K562 (cell line): Measurements from ENCODE around the gene ORAI3. TPM values are rescaled to one million over a fixed set of nuclear protein-coding genes. Genes with fewer than 3 reads are reported as not detected.
A peak's percentile ranks its signal among the peaks of the same experiment; 100 is the strongest.

ENCODE experiments used
- ETS2 ChIP-seq: IDR thresholded peaks from 2 replicates; pipeline ENCODE4 v1.6.1; 2016; ENCODE audit warnings: borderline replicate concordance, missing genetic modification characterization, mild to moderate bottlenecking, moderate library complexity, missing compliant biosample characterization; ENCODE audit not compliant: poor library complexity, severe bottlenecking
- FOSL1 ChIP-seq: fragments of 200-800 bp; sonication (Bioruptor generic); conservative IDR thresholded peaks from 2 replicates; pipeline ENCODE4 v1.6.1; 2016; ENCODE audit warnings: missing genetic modification characterization, missing compliant biosample characterization
- HMGN3 ChIP-seq: IDR thresholded peaks from 2 replicates; pipeline ENCODE4 v1.6.1; 2011; ENCODE audit warnings: borderline replicate concordance, low read depth, mild to moderate bottlenecking, mixed read lengths, low read length; ENCODE audit not compliant: insufficient read length; ENCODE audit errors: extremely low read depth
- MTF1 ChIP-seq: fragments of 250-450 bp; sonication (Bioruptor Pico); IDR thresholded peaks from 2 replicates; pipeline ENCODE4 v1.9.0; 2021; ENCODE audit warnings: moderate library complexity, mild to moderate bottlenecking, inconsistent platforms, borderline replicate concordance
- NUFIP1 ChIP-seq: fragments of 450-650 bp; IDR thresholded peaks from 2 replicates; pipeline ENCODE4 v1.6.1; 2018; ENCODE audit not compliant: partially characterized antibody
- RAD51 ChIP-seq: fragments of 450-650 bp; IDR thresholded peaks from 2 replicates; pipeline ENCODE4 v1.7.1; 2016; ENCODE audit warnings: low read depth, mild to moderate bottlenecking, borderline replicate concordance
- RBM34 ChIP-seq: fragments of 200-400 bp; formaldehyde crosslinking; IDR thresholded peaks from 2 replicates; pipeline ENCODE4 v1.6.1; 2018; ENCODE audit warnings: low read length, borderline replicate concordance; ENCODE audit not compliant: insufficient read depth
- RNF219 ChIP-seq: fragments of 250-450 bp; sonication (Bioruptor Pico); IDR thresholded peaks from 2 replicates; pipeline ENCODE4 v1.5.0; 2022; ENCODE audit warnings: mild to moderate bottlenecking
- TEAD1 ChIP-seq, 2 experiments: fragments of 450-650 bp in 1 of 2; sonication (generic) in 1 of 2; formaldehyde crosslinking; IDR thresholded peaks; 2 replicates each; pipeline versions ENCODE4 v1.4.0 to v1.8.0; 2020 to 2022; ENCODE audit warnings: mild to moderate bottlenecking in 2 of 2, missing genetic modification reagents in 1 of 2
- ZFP30 ChIP-seq: fragments of 250-450 bp; sonication (Bioruptor Pico); IDR thresholded peaks from 2 replicates; pipeline ENCODE4 v1.8.0; 2022; ENCODE audit warnings: moderate library complexity, mild to moderate bottlenecking, inconsistent platforms, borderline replicate concordance
- ZNF232 ChIP-seq: sonication (generic); formaldehyde crosslinking; IDR thresholded peaks from 2 replicates; pipeline ENCODE4 v1.8.0; 2022; ENCODE audit warnings: mild to moderate bottlenecking, missing genetic modification reagents
- ZNF395 ChIP-seq: fragments of 200-800 bp; sonication (Bioruptor generic); IDR thresholded peaks from 2 replicates; pipeline ENCODE4 v1.6.1; 2017; ENCODE audit warnings: missing genetic modification characterization, missing compliant biosample characterization
- ZNF668 ChIP-seq: fragments of 250-450 bp; sonication (Bioruptor Pico); IDR thresholded peaks from 2 replicates; pipeline ENCODE4 v1.8.0; 2022; ENCODE audit warnings: mild to moderate bottlenecking, inconsistent platforms
- ZNF764 ChIP-seq: fragments of 250-450 bp; sonication (Bioruptor Pico); IDR thresholded peaks from 2 replicates; pipeline ENCODE4 v1.4.0; 2020; ENCODE audit warnings: low read depth, mild to moderate bottlenecking, moderate library complexity
- polyA plus RNA-seq, 8 experiments: library from polyadenylated mRNA; depleted of rRNA in 4 of 8; stranded (reverse) in 5 of 8; unstranded in 3 of 8; fragments of >200 nt; fragmentation: Nextera tagmentation in 2 of 8; fragmentation: Illumina TruSeq in 1 of 8; extraction: Ambion mirVana in 2 of 8; extraction: Trizol in 1 of 8; gene quantifications; 2 replicates each; pipeline versions ENCODE4 v1.2.1 to v1.2.3, GENCODE V29; 2011 to 2014; ENCODE audit warnings: inconsistent platforms in 1 of 8, missing spikeins in 1 of 8
- total RNA-seq, 7 experiments: library from RNA; depleted of rRNA in 6 of 7; stranded (reverse); fragments of >200 nt in 6 of 7; fragmentation: Illumina TruSeq in 2 of 7; extraction: Trizol in 2 of 7; gene quantifications; 2 replicates each; pipeline versions ENCODE4 v1.2.1 to v1.2.3, GENCODE V29; 2011 to 2021; ENCODE audit warnings: low replicate concordance in 1 of 7
- TF ChIP-seq, protein P1 (sequence below), 2 experiments: fragments of 450-650 bp; IDR thresholded peaks; 2 replicates each; pipeline ENCODE4 v1.6.1; 2018; ENCODE audit warnings: mild to moderate bottlenecking in 2 of 2, low read depth in 1 of 2; ENCODE audit not compliant: partially characterized antibody in 2 of 2
- TF ChIP-seq, protein P2 (sequence below): sonication (generic); formaldehyde crosslinking; IDR thresholded peaks from 2 replicates; pipeline ENCODE4 v1.8.1; 2023; ENCODE audit warnings: mild to moderate bottlenecking, missing genetic modification reagents

The ORAI3 gene
- total and polyA plus RNA-seq, 9 of the 15 experiments (the other 6 are each of a cell fraction or from before 2014, with no cell fraction given), result 4.9 to 23.3 (median 14.1) TPM

DNA sequence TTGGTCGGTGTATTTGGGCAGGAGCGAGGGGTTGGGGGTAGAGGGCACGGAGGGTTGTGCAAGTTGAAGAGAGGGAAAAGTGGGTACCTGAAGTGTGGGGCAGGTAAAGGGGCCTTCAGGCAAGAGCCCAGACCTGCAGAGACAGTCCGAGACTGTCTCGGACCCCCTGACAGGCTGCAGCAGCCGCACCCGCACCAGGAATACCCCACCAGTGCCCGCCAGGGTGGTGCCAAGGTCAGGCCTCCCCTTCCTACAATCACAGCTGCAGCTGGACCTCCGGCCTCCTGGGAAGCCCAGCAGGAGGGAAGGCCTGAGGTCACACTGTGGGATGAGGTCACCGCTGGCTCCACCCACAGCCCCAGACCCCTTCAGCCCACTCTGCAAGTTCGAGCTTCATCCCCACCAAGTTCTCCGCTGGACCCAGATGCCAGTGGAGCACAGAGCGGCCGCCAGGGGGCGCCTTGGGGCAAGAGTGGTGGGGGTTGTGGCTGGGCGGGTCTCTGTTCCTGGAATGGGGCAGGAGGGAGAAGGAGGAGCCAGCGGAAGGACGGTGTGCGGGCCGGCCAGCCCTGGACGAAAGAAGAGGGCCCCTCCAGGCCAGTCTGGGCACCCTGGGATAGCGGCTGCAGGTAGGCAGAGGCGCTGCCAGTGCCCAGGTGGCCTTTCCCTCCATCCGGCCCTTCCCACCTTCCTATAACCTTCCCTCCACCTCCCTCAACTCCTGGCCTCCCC lies 36.0 kb downstream of the ORAI3 start, which contains the start of gene HSD3B7 (continued):
- TF ChIP-seq, protein P1, sequence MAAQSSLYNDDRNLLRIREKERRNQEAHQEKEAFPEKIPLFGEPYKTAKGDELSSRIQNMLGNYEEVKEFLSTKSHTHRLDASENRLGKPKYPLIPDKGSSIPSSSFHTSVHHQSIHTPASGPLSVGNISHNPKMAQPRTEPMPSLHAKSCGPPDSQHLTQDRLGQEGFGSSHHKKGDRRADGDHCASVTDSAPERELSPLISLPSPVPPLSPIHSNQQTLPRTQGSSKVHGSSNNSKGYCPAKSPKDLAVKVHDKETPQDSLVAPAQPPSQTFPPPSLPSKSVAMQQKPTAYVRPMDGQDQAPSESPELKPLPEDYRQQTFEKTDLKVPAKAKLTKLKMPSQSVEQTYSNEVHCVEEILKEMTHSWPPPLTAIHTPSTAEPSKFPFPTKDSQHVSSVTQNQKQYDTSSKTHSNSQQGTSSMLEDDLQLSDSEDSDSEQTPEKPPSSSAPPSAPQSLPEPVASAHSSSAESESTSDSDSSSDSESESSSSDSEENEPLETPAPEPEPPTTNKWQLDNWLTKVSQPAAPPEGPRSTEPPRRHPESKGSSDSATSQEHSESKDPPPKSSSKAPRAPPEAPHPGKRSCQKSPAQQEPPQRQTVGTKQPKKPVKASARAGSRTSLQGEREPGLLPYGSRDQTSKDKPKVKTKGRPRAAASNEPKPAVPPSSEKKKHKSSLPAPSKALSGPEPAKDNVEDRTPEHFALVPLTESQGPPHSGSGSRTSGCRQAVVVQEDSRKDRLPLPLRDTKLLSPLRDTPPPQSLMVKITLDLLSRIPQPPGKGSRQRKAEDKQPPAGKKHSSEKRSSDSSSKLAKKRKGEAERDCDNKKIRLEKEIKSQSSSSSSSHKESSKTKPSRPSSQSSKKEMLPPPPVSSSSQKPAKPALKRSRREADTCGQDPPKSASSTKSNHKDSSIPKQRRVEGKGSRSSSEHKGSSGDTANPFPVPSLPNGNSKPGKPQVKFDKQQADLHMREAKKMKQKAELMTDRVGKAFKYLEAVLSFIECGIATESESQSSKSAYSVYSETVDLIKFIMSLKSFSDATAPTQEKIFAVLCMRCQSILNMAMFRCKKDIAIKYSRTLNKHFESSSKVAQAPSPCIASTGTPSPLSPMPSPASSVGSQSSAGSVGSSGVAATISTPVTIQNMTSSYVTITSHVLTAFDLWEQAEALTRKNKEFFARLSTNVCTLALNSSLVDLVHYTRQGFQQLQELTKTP (IDR thresholded peaks at IDR 0.05; ENCODE audit: low read depth in 1 of 2, partially characterized antibody in 2 of 2), result no peak
- TF ChIP-seq ETS2 (tag) (no peak), ZNF395 (CRISPR knock-in tag) (no peak), ZNF668 (no peak), ZFP30 (CRISPR knock-in tag) (no peak), HMGN3 (no peak), ZNF764 (CRISPR knock-in tag) (no peak), NUFIP1 (no peak), RAD51 (no peak), TEAD1 (CRISPR knock-in tag; IDR thresholded peaks at IDR 0.05) (no peak), RNF219 (CRISPR knock-in tag) (no peak), ZNF232 (CRISPR knock-in tag) (no peak), RBM34 (no peak), MTF1 (no peak), FOSL1 (no peak)
- TF ChIP-seq, protein P2, sequence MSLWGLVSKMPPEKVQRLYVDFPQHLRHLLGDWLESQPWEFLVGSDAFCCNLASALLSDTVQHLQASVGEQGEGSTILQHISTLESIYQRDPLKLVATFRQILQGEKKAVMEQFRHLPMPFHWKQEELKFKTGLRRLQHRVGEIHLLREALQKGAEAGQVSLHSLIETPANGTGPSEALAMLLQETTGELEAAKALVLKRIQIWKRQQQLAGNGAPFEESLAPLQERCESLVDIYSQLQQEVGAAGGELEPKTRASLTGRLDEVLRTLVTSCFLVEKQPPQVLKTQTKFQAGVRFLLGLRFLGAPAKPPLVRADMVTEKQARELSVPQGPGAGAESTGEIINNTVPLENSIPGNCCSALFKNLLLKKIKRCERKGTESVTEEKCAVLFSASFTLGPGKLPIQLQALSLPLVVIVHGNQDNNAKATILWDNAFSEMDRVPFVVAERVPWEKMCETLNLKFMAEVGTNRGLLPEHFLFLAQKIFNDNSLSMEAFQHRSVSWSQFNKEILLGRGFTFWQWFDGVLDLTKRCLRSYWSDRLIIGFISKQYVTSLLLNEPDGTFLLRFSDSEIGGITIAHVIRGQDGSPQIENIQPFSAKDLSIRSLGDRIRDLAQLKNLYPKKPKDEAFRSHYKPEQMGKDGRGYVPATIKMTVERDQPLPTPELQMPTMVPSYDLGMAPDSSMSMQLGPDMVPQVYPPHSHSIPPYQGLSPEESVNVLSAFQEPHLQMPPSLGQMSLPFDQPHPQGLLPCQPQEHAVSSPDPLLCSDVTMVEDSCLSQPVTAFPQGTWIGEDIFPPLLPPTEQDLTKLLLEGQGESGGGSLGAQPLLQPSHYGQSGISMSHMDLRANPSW (CRISPR knock-in tag), result peak; percentile 41; the same call in 1 of the 2 replicates
